GM12878 (cell line): ENCODE data around the gene ZNF202. TPM values are rescaled to one million over a fixed set of nuclear protein-coding genes. Genes with fewer than 3 reads are reported as not detected.

Source experiments
- ATAC-seq: fragments of 200-7000 bp; cut with Tn5 transposase; 3 replicates; pipeline ENCODE4 v1.9.1; 2020; ENCODE audit warnings: mild to moderate bottlenecking, moderate library complexity
- BruUV-seq: library from RNA; stranded (reverse); fragments of 400-500 nt; replicated peaks from 2 replicates; lab custom pipeline; 2021; lab: Mats Ljungman, UMichigan
- CTCF ChIA-PET: fragments of 300-600 bp; sonication (Branson Sonifier 250); formaldehyde crosslinking; extraction: SDS; loops from one replicate; lab custom pipeline; 2021; ENCODE audit warnings: inconsistent platforms; lab: Yijun Ruan, JAX
- POLR2A ChIA-PET: fragments of 350-600 bp; formaldehyde crosslinking; extraction: SDS; loops from one replicate; lab custom pipeline; 2021; ENCODE audit warnings: inconsistent platforms; lab: Charles Lee
- RAD21 ChIA-PET: fragments of 300-600 bp; sonication (Branson Sonifier 250); formaldehyde crosslinking; loops from one replicate; lab custom pipeline; 2023; ENCODE audit warnings: antibody characterized with exemption; ENCODE audit not compliant: unreplicated experiment; lab: Charles Lee
- SMC1A ChIA-PET: fragments of 300-600 bp; sonication (Branson Sonifier 250); formaldehyde crosslinking; loops from one replicate; lab custom pipeline; 2023; ENCODE audit not compliant: unreplicated experiment, uncharacterized antibody; lab: Charles Lee
- DNase-seq: peaks from one replicate; pipeline ENCODE4 v3.0.0-alpha.2; 2011; ENCODE audit warnings: low read depth, low spot score
- FAIRE-seq: peaks from 3 replicates; lab custom pipeline; 2011; peaks lifted over from hg19 to GRCh38; lab: Jason Lieb, UNC
- H2AFZ ChIP-seq: 2 replicates; pipeline ENCODE4 v1.6.0; 2011; ENCODE audit warnings: low read depth, low read length, control low read depth; ENCODE audit not compliant: control insufficient read depth
- H3K27ac ChIP-seq: 2 replicates; pipeline ENCODE4 v1.5.1; 2011; ENCODE audit warnings: control low read depth; ENCODE audit not compliant: control insufficient read depth, insufficient read depth
- H3K27me3 ChIP-seq, 2 experiments: replicated peaks in 1 of 2; 2 replicates each; pipeline versions ENCODE4 v1.6.0 to v1.6.1; 2011; ENCODE audit warnings: low read length in 1 of 2; ENCODE audit not compliant: control insufficient read depth in 2 of 2, insufficient read depth in 2 of 2
- H3K36me3 ChIP-seq, 2 experiments: 2 replicates each; pipeline ENCODE4 v1.5.1; 2011; ENCODE audit warnings: low read length in 1 of 2; ENCODE audit not compliant: control insufficient read depth in 2 of 2, insufficient read depth in 2 of 2
- H3K4me1 ChIP-seq: 2 replicates; pipeline ENCODE4 v1.6.1; 2011; ENCODE audit warnings: mild to moderate bottlenecking, low read length, moderate library complexity, mixed read lengths; ENCODE audit not compliant: control insufficient read depth, insufficient read depth
- H3K4me2 ChIP-seq: 2 replicates; pipeline ENCODE4 v1.6.0; 2011; ENCODE audit warnings: control low read depth; ENCODE audit not compliant: control insufficient read depth, insufficient read depth
- H3K4me3 ChIP-seq: fragments of 200-600 bp; sonication (generic); 2 replicates; pipeline ENCODE4 v1.5.1; 2016
- H3K79me2 ChIP-seq: 2 replicates; pipeline ENCODE4 v1.6.0; 2011; ENCODE audit warnings: low read length; ENCODE audit not compliant: control insufficient read depth, insufficient read depth
- H3K9ac ChIP-seq: 2 replicates; pipeline ENCODE4 v1.8.0; 2011; ENCODE audit warnings: low read length, control low read depth, mixed read lengths; ENCODE audit not compliant: control insufficient read depth, insufficient read depth
- H3K9me3 ChIP-seq: replicated peaks from 3 replicates; pipeline ENCODE4 v1.5.1; 2011; ENCODE audit warnings: mild to moderate bottlenecking, low read length; ENCODE audit not compliant: control insufficient read depth, insufficient read depth
- H4K20me1 ChIP-seq: 2 replicates; pipeline ENCODE4 v1.6.0; 2011; ENCODE audit not compliant: control insufficient read depth, insufficient read depth
- BHLHE40 ChIP-seq, 2 experiments: fragments of 450-650 bp in 1 of 2; IDR thresholded peaks; 2 replicates each; pipeline ENCODE4 v1.6.1; 2011 to 2017; ENCODE audit warnings: low read depth in 2 of 2, borderline replicate concordance in 1 of 2, improper control_type of control experiment in 1 of 2, low read length in 1 of 2, mild to moderate bottlenecking in 1 of 2
- CBX3 ChIP-seq: fragments of 200-600 bp; sonication (generic); IDR thresholded peaks from 2 replicates; pipeline ENCODE4 v1.6.1; 2016; ENCODE audit warnings: low read depth, borderline replicate concordance
- CBX5 ChIP-seq: sonication (generic); IDR thresholded peaks from 2 replicates; pipeline ENCODE4 v1.6.1; 2016; ENCODE audit warnings: low read depth, moderate library complexity, mild to moderate bottlenecking, inconsistent platforms
- CEBPZ ChIP-seq: fragments of 150-350 bp; IDR thresholded peaks from 2 replicates; pipeline ENCODE4 v1.6.1; 2016; ENCODE audit warnings: low read depth, low read length
- FOS ChIP-seq: IDR thresholded peaks from 3 replicates; pipeline ENCODE4 v1.6.1; 2011; ENCODE audit warnings: borderline replicate concordance; ENCODE audit not compliant: insufficient read length; ENCODE audit errors: extremely low read depth
- FOXK2 ChIP-seq: fragments of 450-650 bp; IDR thresholded peaks from 2 replicates; pipeline ENCODE4 v1.6.1; 2017; ENCODE audit warnings: mild to moderate bottlenecking, moderate library complexity
- HDAC2 ChIP-seq: fragments of 200-600 bp; sonication (generic); IDR thresholded peaks from 2 replicates; pipeline ENCODE4 v1.6.1; 2017
- HDGF ChIP-seq: fragments of 450-650 bp; IDR thresholded peaks from 2 replicates; pipeline ENCODE4 v1.6.1; 2016; ENCODE audit warnings: antibody characterized with exemption
- NFIC ChIP-seq: IDR thresholded peaks from 2 replicates; pipeline ENCODE4 v1.6.1; 2012; ENCODE audit warnings: low read depth, mild to moderate bottlenecking, inconsistent platforms, low read length, moderate library complexity
- NKRF ChIP-seq: fragments of 450-650 bp; conservative IDR thresholded peaks from 2 replicates; pipeline ENCODE4 v1.6.1; 2017; ENCODE audit warnings: mild to moderate bottlenecking, moderate library complexity
- PAX8 ChIP-seq: fragments of 450-650 bp; IDR thresholded peaks from 2 replicates; pipeline ENCODE4 v1.6.1; 2017; ENCODE audit warnings: mild to moderate bottlenecking, moderate library complexity
- POLR2A ChIP-seq: IDR thresholded peaks from 2 replicates; pipeline ENCODE4 v1.6.1; 2011; ENCODE audit warnings: low read depth, mild to moderate bottlenecking, low read length
- POU2F2 ChIP-seq: IDR thresholded peaks from 3 replicates; pipeline ENCODE4 v1.6.1; 2011; ENCODE audit warnings: low read depth, mild to moderate bottlenecking, low read length, borderline replicate concordance
- RBBP5 ChIP-seq: fragments of 200-600 bp; sonication (generic); conservative IDR thresholded peaks from 2 replicates; pipeline ENCODE4 v1.6.1; 2016
- SKIL ChIP-seq: fragments of 450-650 bp; IDR thresholded peaks from 2 replicates; pipeline ENCODE4 v1.6.1; 2017; ENCODE audit warnings: mild to moderate bottlenecking, low read depth, inconsistent platforms; ENCODE audit not compliant: poor library complexity, severe bottlenecking
- SRF ChIP-seq, 2 experiments: IDR thresholded peaks; 2 replicates each; pipeline ENCODE4 v1.6.1; 2011; ENCODE audit warnings: low read depth in 2 of 2, low read length in 2 of 2, mild to moderate bottlenecking in 1 of 2, moderate library complexity in 1 of 2
- ZSCAN29 ChIP-seq: fragments of 450-650 bp; IDR thresholded peaks from 2 replicates; pipeline ENCODE4 v1.6.1; 2017; ENCODE audit warnings: mild to moderate bottlenecking, moderate library complexity
- WGBS: methylation state at CpG from one replicate; pipeline ENCODE4 v1.1.6; 2016; ENCODE audit warnings: low lambda C conversion rate; ENCODE audit not compliant: insufficient replicate concordance, insufficient coverage; ENCODE audit errors: missing lambda C conversion rate; 5-methylcytosine and 5-hydroxymethylcytosine counted together
- in situ Hi-C: fragments of 300-500 bp; cut with MboI; formaldehyde crosslinking; loops from 9 replicates; pipeline ENCODE4 v1.14.3; 2018; ENCODE audit warnings: mixed read lengths
- intact Hi-C: fragments of 100-400 bp; cut with micrococcal nuclease; formaldehyde crosslinking; loops from one replicate; pipeline ENCODE4 v1.14.2; 2022; ENCODE audit not compliant: unreplicated experiment
- polyA plus RNA-seq, 11 experiments: library from polyadenylated mRNA; depleted of rRNA in 4 of 11; unstranded in 6 of 11; stranded (reverse) in 5 of 11; fragments of >200 nt; fragmentation: Nextera tagmentation in 4 of 11; fragmentation: Illumina TruSeq in 1 of 11; extraction: Ambion mirVana in 4 of 11; extraction: Trizol in 1 of 11; gene quantifications; 1 replicate in 1 of 11; 2 replicates in 10 of 11; pipeline versions ENCODE4 v1.2.1 to v1.2.3, GENCODE V29; 2011 to 2016; ENCODE audit warnings: inconsistent platforms in 2 of 11, missing spikeins in 2 of 11, low read depth in 1 of 11
- total RNA-seq, 4 experiments: library from RNA; depleted of rRNA in 3 of 4; stranded (reverse); fragments of >200 nt in 3 of 4; fragmentation: Illumina TruSeq in 1 of 4; extraction: Trizol in 1 of 4; gene quantifications; 2 replicates each; pipeline versions ENCODE4 v1.2.1 to v1.2.3, GENCODE V29; 2013 to 2021

ZNF202 gene
- total and polyA plus RNA-seq, 10 of the 15 experiments (the other 5 are each of a cell fraction or from before 2014, with no cell fraction given) = 2.6 to 13.6 (median 12.2) TPM

GRCh38 chr11:123725995-123726655 is 15.3 kb downstream of the ZNF202 start (continued):
- TF ChIP-seq NKRF (no peak), POU2F2 (no peak), NFIC (no peak), POLR2A (no peak), SKIL (no peak), ZSCAN29 (no peak)

- 44% methylated on average over 1 of the region's 1 CpG for WGBS
- H3K9me3 ChIP-seq = no peaks in the 10 kb centered on the region
- DNase-seq (no peak), ATAC-seq (no peak), FAIRE-seq (no peak)
- CTCF ChIA-PET = interaction anchor here (0.9 to 8.1 kb wide), 4 partner anchors 11 to 139 kb away, joined by 3 to 82 read pairs (median 5); no protein-coding TSS in a partner anchor
- H3K27me3 ChIP-seq = no peaks in the 10 kb centered on the region
- in situ Hi-C loops = no loop called here
- H3K36me3 ChIP-seq = no peaks in the 10 kb centered on the region
- H3K79me2 ChIP-seq = no peaks in the 10 kb centered on the region
- no TSS peak for BruUV-seq
- POLR2A ChIA-PET = no interaction called here
- RAD21 ChIA-PET = interaction anchor here (1.4 kb wide), 1 partner anchor 8 kb away, joined by 3 read pairs; no protein-coding TSS in a partner anchor
- intact Hi-C loops = no loop called here
- no peak overlapping the region for H3K4me2 ChIP-seq
- no peak overlapping the region for H3K9ac ChIP-seq
- no peaks in the 10 kb centered on the region for H4K20me1 ChIP-seq
- H3K4me1 ChIP-seq = no peaks in the 10 kb centered on the region
- H2AFZ ChIP-seq = no peak overlapping the region
- H3K4me3 ChIP-seq = no peak overlapping the region
- no peak overlapping the region for H3K27ac ChIP-seq
- SMC1A ChIA-PET = interaction anchor here (0.5 to 2.0 kb wide), 2 partner anchors 12 to 233 kb away, joined by 3 to 9 read pairs; no protein-coding TSS in a partner anchor
- TF ChIP-seq CBX5 = no peak
- no peak for TF ChIP-seq FOXK2
- no peak for TF ChIP-seq FOS
- no peak for TF ChIP-seq SRF (IDR thresholded peaks at IDR 0.05; ENCODE audit: low read depth in 2 of 2, low read length in 2 of 2)
- TF ChIP-seq BHLHE40 (IDR thresholded peaks at IDR 0.05; ENCODE audit: borderline replicate concordance in 1 of 2, low read depth in 2 of 2, low read length in 1 of 2) = no peak
- no peak for TF ChIP-seq CBX3
- TF ChIP-seq PAX8 = no peak
- no peak for TF ChIP-seq CEBPZ
- TF ChIP-seq HDGF = no peak
- no peak for TF ChIP-seq RBBP5
- no peak for TF ChIP-seq HDAC2
These were observed 22.0 kb downstream of the ZNF202 start for GRCh38 chr11:123719452-123719851.
